Nephron (organoid): ENCODE results near the gene ZNF79.

Source experiments
- H3K27ac Mint-ChIP-seq, 3 experiments: 2 replicates each; pipeline ENCODE4 v1.8.0; 2020; ENCODE audit warnings: mixed read lengths in 3 of 3, mild to moderate bottlenecking in 2 of 3, moderate library complexity in 1 of 3
- H3K27me3 Mint-ChIP-seq: 2 replicates; pipeline ENCODE4 v1.8.0; 2021; ENCODE audit warnings: low read depth, mild to moderate bottlenecking, moderate library complexity, mixed read lengths
- H3K36me3 Mint-ChIP-seq: 2 replicates; pipeline ENCODE4 v1.8.0; 2020; ENCODE audit warnings: low read depth, mixed read lengths
- H3K4me1 Mint-ChIP-seq: 2 replicates; pipeline ENCODE4 v1.8.0; 2020; ENCODE audit warnings: mixed read lengths
- H3K4me3 Mint-ChIP-seq, 3 experiments: 2 replicates each; pipeline ENCODE4 v1.8.0; 2020; ENCODE audit warnings: mild to moderate bottlenecking in 3 of 3, mixed read lengths in 3 of 3, moderate library complexity in 2 of 3
- H3K9me3 Mint-ChIP-seq: 2 replicates; pipeline ENCODE4 v1.8.0; 2020; ENCODE audit warnings: mixed read lengths
- TF ChIP-seq, protein P1 (sequence below), 3 experiments: fragments of 200-600 bp; sonication (generic); IDR thresholded peaks; one replicate each; pipeline ENCODE4 v1.5.0; 2021; ENCODE audit warnings: antibody characterized with exemption in 3 of 3; ENCODE audit not compliant: unreplicated experiment in 3 of 3

ZNF79 gene

DNA sequence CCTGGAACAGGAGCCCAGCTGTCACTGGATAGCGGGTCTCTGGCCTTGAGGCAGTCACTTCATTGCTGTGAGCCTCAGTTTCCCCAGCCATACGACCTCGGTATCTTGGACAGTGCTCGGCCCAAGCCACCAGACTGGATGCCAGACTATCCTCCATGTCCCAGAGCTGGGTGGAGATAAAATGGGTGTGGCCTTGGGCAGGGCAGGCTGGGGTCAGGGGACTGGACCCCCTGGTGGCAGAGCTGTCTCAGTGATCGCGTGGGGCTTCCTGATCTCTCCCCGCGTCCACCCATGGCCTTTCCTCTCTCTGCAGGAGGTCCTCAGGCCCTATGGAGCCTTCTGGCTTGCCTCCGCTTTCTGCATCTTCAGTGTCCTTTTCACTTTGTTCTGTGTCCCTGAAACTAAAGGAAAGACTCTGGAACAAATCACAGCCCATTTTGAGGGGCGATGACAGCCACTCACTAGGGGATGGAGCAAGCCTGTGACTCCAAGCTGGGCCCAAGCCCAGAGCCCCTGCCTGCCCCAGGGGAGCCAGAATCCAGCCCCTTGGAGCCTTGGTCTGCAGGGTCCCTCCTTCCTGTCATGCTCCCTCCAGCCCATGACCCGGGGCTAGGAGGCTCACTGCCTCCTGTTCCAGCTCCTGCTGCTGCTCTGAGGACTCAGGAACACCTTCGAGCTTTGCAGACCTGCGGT, 17.2 kb upstream of the ZNF79 start:
- H3K36me3 Mint-ChIP-seq: peaks cover 3% of the 10 kb centered on the region
- TF ChIP-seq, protein P1, sequence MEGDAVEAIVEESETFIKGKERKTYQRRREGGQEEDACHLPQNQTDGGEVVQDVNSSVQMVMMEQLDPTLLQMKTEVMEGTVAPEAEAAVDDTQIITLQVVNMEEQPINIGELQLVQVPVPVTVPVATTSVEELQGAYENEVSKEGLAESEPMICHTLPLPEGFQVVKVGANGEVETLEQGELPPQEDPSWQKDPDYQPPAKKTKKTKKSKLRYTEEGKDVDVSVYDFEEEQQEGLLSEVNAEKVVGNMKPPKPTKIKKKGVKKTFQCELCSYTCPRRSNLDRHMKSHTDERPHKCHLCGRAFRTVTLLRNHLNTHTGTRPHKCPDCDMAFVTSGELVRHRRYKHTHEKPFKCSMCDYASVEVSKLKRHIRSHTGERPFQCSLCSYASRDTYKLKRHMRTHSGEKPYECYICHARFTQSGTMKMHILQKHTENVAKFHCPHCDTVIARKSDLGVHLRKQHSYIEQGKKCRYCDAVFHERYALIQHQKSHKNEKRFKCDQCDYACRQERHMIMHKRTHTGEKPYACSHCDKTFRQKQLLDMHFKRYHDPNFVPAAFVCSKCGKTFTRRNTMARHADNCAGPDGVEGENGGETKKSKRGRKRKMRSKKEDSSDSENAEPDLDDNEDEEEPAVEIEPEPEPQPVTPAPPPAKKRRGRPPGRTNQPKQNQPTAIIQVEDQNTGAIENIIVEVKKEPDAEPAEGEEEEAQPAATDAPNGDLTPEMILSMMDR (IDR thresholded peaks at IDR 0.05; ENCODE audit: unreplicated experiment in 3 of 3): no peak
- H3K4me1 Mint-ChIP-seq: no peaks in the 10 kb centered on the region
- no peaks in the 10 kb centered on the region for H3K9me3 Mint-ChIP-seq
- no peaks in the 10 kb centered on the region for H3K27me3 Mint-ChIP-seq
- H3K27ac Mint-ChIP-seq: no peak overlapping the region
- no peak overlapping the region for H3K4me3 Mint-ChIP-seq

DNA sequence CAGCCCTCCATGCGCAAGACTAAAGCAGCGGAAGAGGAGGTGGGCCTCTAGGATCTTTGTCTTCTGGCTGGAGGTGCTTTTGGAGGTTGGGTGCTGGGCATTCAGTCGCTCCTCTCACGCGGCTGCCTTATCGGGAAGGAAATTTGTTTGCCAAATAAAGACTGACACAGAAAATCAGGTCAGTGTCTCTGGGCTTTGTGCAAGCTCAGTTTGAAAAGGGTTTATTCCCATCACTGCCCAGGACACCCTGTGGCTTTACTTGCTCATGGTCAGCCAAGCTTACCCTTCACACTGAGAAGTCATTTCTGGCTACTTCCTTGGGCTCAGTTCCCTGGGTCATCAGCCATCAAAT, 16.7 kb upstream of the ZNF79 start:
- H3K4me1 Mint-ChIP-seq: no peaks in the 10 kb centered on the region
- TF ChIP-seq, protein P1 (IDR thresholded peaks at IDR 0.05; ENCODE audit: unreplicated experiment in 3 of 3): no peak
- no peak overlapping the region for H3K27ac Mint-ChIP-seq
- H3K36me3 Mint-ChIP-seq: peaks cover 3% of the 10 kb centered on the region
- H3K27me3 Mint-ChIP-seq: no peaks in the 10 kb centered on the region
- no peak overlapping the region for H3K4me3 Mint-ChIP-seq
- H3K9me3 Mint-ChIP-seq: no peaks in the 10 kb centered on the region

DNA sequence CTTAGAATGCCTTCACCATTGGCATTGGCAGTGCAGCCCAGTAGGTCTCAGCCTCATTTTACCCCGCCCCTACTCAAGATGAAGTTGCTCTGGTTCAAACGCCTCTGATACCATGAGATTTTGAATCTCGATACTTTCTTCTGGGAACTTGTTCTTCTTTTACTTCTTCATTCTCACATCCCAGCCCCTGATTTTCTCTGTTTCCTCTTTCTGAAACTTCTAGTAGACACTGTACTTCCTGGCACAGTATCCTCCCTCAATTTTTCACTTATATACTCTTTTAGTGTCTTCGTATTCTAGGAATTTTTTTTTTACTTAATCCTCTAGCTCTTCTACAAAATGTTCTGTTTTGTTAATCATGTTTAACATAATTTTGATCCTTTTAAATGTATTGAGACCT, 13.1 kb upstream of the ZNF79 start:
- H3K36me3 Mint-ChIP-seq: no peaks in the 10 kb centered on the region
- no peaks in the 10 kb centered on the region for H3K9me3 Mint-ChIP-seq
- H3K4me3 Mint-ChIP-seq: no peak overlapping the region
- no peak overlapping the region for H3K27ac Mint-ChIP-seq
- no peaks in the 10 kb centered on the region for H3K4me1 Mint-ChIP-seq
- H3K27me3 Mint-ChIP-seq: no peaks in the 10 kb centered on the region
- TF ChIP-seq, protein P1 (IDR thresholded peaks at IDR 0.05; ENCODE audit: unreplicated experiment in 3 of 3): no peak

DNA sequence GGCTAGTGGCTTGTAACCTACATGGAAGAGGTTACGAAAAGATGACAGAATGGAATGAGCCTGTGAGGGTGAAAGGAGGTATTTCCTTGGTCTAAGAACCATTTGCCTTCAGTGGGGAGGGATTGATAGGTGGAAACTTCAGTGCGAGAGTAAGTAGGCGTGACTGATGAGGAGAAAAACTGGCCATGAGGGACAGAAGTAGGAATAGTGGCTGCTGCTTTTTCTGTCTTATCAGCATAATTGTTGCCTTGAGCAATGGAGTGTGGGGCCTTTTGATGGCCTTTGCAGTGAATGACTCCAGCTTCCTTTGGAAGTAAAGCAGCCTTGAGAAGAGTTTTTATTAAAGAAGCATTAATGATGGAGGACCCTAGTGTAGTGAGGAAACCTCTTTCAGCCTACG, 9.0 kb upstream of the ZNF79 start:
- peaks cover 4% of the 10 kb centered on the region for H3K4me1 Mint-ChIP-seq
- H3K36me3 Mint-ChIP-seq: no peaks in the 10 kb centered on the region
- TF ChIP-seq, protein P1 (IDR thresholded peaks at IDR 0.05; ENCODE audit: unreplicated experiment in 3 of 3): no peak
- H3K27ac Mint-ChIP-seq: peak overlapping the region in 1 of 3 experiments; percentile 4
- no peaks in the 10 kb centered on the region for H3K9me3 Mint-ChIP-seq
- no peaks in the 10 kb centered on the region for H3K27me3 Mint-ChIP-seq
- H3K4me3 Mint-ChIP-seq: no peak overlapping the region

DNA sequence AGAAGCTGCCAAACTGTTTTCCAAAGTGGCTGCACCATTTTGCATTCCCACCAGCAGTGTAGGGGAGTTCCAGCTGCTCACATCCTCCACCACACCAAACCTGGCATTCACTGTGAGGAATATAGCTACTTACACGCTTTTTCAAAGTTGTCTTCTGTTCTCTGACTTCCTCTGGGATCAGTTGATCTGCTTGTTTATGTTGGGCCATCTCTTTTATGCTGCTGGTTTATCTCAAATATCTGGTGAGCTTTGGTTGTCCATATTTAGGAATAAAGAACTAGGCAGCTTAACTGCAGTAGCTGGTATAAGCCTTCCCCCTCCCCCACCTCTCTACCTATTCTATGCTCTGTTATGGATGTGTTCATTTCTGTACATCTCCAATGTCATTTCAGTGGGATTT, 8.5 kb upstream of the ZNF79 start:
- Mint-ChIP-seq H3K27me3 (no peaks in the 10 kb centered on the region), H3K36me3 (no peaks in the 10 kb centered on the region), H3K9me3 (no peaks in the 10 kb centered on the region), H3K4me1 (peaks cover 4% of the 10 kb centered on the region), H3K4me3 (no peak overlapping the region), H3K27ac (no peak overlapping the region)
- TF ChIP-seq, protein P1 (IDR thresholded peaks at IDR 0.05; ENCODE audit: unreplicated experiment in 3 of 3): no peak
